HG03521 (cell line): ENCODE data around the gene LALBA.
"Not testable (repeated sequence)": the region's sequence is repeated elsewhere in the genome, so short reads cannot be mapped to it uniquely, and the experiment has no call there.

Source experiments
- ATAC-seq: cut with Tn5 transposase; IDR thresholded peaks from one replicate; pipeline ENCODE4 v1.9.1; 2021; ENCODE audit warnings: mild to moderate bottlenecking, moderate library complexity; ENCODE audit not compliant: unreplicated experiment

LALBA gene

GRCh38 chr12:48569946-48570345 is at the start of gene LALBA:
TSS of gene LALBA (minus strand) at chr12:48570046. CDS start at chr12:48570020, 26 bp downstream.
- ATAC-seq = no peak

GRCh38 chr12:48618541-48618940 is 48.7 kb upstream of the LALBA start:
- peak; percentile 48 for ATAC-seq

- ATAC-seq = no peak
Observed at GRCh38 chr12:48615681-48616080, 45.8 kb upstream of the LALBA start.

- ATAC-seq = no peak
Observed at GRCh38 chr12:48613321-48613720, 43.5 kb upstream of the LALBA start.

- ATAC-seq = no peak
Observed at GRCh38 chr12:48602192-48602989, 32.5 kb upstream of the LALBA start.

- ATAC-seq = peak; percentile 61
Observed at GRCh38 chr12:48601013-48601756, 31.3 kb upstream of the LALBA start.

GRCh38 chr12:48600552-48600951 is 30.7 kb upstream of the LALBA start:
- no peak for ATAC-seq

- ATAC-seq = no peak
Observed at GRCh38 chr12:48592591-48593086, 22.8 kb upstream of the LALBA start.

GRCh38 chr12:48586361-48586760 is 16.5 kb upstream of the LALBA start:
- no peak for ATAC-seq

- ATAC-seq = no peak
Observed at GRCh38 chr12:48583728-48584127, 13.9 kb upstream of the LALBA start.

- ATAC-seq = no peak
Observed at GRCh38 chr12:48580831-48581230, 11.0 kb upstream of the LALBA start.

- ATAC-seq = no peak
Observed at GRCh38 chr12:48572326-48572725, 2.5 kb upstream of the LALBA start.

- ATAC-seq = no peak
Observed at GRCh38 chr12:48567731-48568130, 2.1 kb downstream of the LALBA start.

- no peak for ATAC-seq
Observed at GRCh38 chr12:48557919-48558318, 11.9 kb downstream of the LALBA start.

GRCh38 chr12:48556631-48557030 is 13.2 kb downstream of the LALBA start:
- ATAC-seq = no peak

- not testable (repeated sequence) for ATAC-seq
Observed at GRCh38 chr12:48553666-48554343, 16.0 kb downstream of the LALBA start.

GRCh38 chr12:48551636-48552035 is 18.2 kb downstream of the LALBA start:
- ATAC-seq = not testable (repeated sequence)

GRCh38 chr12:48547012-48547411 is 22.8 kb downstream of the LALBA start:
- ATAC-seq = not testable (repeated sequence)

GRCh38 chr12:48545833-48546469 is 23.9 kb downstream of the LALBA start:
- no peak for ATAC-seq

GRCh38 chr12:48542300-48542928 is 27.4 kb downstream of the LALBA start:
- ATAC-seq = no peak
